CD4-positive, alpha-beta T cell treated with Interleukin-6 at 100 ng/mL for 8 hours (primary cell): ENCODE data around the gene KPTN.

Experiments
- DNase-seq: peaks from one replicate; pipeline ENCODE4 v3.0.0-alpha.2; 2020; ENCODE audit warnings: mixed read lengths, low spot score

The KPTN gene

GRCh38 chr19:47435196-47435595 lies 48.8 kb downstream of the KPTN start:
- no peak for DNase-seq

- no peak for DNase-seq
These were observed 49.9 kb downstream of the KPTN start for GRCh38 chr19:47434088-47434487.

- DNase-seq, result no peak
These were observed 50.9 kb downstream of the KPTN start for GRCh38 chr19:47433121-47433520.

GRCh38 chr19:47432499-47432898 lies 51.5 kb downstream of the KPTN start:
- DNase-seq, result no peak

GRCh38 chr19:47432091-47432490 lies 51.9 kb downstream of the KPTN start:
- no peak for DNase-seq

DNA sequence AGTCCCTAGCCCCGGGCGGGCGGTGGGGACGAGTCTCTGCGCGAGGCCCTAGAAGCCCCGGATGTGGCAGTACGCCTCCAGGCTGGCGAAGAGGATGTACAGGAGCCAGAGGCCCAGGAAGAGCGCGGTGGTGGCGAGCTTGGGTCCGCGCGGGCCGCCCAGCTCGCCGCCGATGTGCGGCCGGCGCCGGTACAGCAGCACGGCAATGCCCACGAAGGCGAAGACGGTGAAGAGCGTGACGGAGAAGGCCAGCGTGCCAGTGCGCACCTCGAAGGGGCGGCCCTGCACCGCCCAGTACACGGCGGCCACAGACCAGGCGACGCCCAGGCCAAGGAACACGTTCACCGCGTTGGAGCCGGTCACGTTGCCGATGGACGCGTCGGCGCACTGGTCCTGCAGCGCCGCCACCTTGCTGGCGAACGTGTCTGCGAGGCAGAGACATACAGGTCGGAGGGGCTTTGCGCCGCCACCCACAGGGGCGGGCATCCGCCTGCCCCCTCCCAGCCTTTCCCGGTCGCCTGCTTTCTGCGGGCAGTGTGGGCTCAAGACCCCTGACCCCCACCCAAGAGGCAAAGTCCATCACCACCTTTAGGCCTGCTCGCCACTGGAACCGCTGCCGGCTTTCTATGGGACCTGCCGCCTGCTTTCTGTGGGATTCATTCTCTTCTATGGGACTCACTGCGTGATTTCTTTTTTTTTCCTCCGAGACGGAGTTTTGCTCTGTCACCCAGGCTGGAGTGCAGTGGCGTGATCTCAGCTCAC lies 53.8 kb downstream of the KPTN start:
- DNase-seq, result peak; percentile 18

GRCh38 chr19:47429140-47429793 lies 54.8 kb downstream of the KPTN start:
- DNase-seq, result no peak

DNA sequence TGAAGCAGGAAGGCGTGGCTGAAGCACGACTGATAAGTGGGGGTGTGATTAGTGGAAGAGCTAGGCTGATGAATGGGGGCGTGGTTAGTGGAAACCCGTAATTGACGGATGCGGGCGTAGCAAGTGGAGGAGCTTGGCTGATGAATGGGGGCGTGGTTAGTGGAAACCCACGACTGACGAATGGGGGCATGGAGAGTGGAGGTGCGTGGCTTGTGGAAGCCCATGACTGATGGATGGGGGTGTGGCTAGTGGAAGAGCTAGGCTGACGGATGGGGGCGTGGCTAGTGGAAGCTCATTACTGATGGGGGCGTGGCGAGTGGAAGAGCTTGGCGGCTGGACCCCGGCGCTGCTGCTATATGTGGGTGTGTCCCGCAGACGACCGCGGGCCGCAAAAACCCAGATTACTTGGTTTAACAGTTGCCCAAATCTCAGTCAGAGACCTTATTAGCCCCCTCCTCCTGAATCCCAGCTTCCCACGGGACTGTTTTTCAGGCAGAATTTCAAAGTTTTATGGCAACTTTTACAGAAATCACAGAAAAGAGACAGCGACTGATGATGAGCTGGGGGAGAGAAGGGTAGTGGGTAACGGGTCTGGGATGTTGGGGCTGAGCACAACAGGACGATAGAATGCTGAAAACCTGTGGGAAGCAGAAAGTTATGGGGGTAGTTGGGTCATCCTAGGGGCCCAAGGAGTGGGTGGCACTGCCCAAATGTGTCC lies 55.7 kb downstream of the KPTN start:
- DNase-seq, result peak; percentile 78

GRCh38 chr19:47427241-47428176 lies 56.5 kb downstream of the KPTN start:
- DNase-seq, result peak; percentile 61
